HepG2 (cell line): ENCODE measurements around the gene UBE2C. TPM values are rescaled to one million over a fixed set of nuclear protein-coding genes. Genes with fewer than 3 reads are reported as not detected.
A peak's percentile ranks its signal among the peaks of the same experiment; 100 is the strongest.

Experiments used
- BCL6 ChIP-seq: IDR thresholded peaks from 2 replicates; pipeline ENCODE4 v1.6.1; 2016; ENCODE audit warnings: missing genetic modification reagents, missing compliant biosample characterization
- E2F1 ChIP-seq: sonication (generic); formaldehyde crosslinking; IDR thresholded peaks from 2 replicates; pipeline ENCODE4 v1.5.0; 2020; ENCODE audit warnings: missing genetic modification reagents
- EED ChIP-seq: sonication (generic); formaldehyde crosslinking; IDR thresholded peaks from 2 replicates; pipeline ENCODE4 v1.5.0; 2020; ENCODE audit warnings: mild to moderate bottlenecking, missing genetic modification reagents
- EP300 ChIP-seq, 3 experiments: sonication (generic) in 1 of 3; formaldehyde crosslinking in 1 of 3; IDR thresholded peaks; 2 replicates each; pipeline versions ENCODE4 v1.5.1 to v1.6.1; 2011 to 2020; ENCODE audit warnings: low read depth in 2 of 3, low read length in 2 of 3, borderline replicate concordance in 1 of 3, improper control_type of control experiment in 1 of 3, mild to moderate bottlenecking in 1 of 3, missing genetic modification reagents in 1 of 3, moderate library complexity in 1 of 3
- FOXK2 ChIP-seq: fragments of 450-650 bp; IDR thresholded peaks from 2 replicates; pipeline ENCODE4 v1.6.1; 2016
- HDAC2 ChIP-seq: sonication (generic); formaldehyde crosslinking; IDR thresholded peaks from 2 replicates; pipeline ENCODE4 v1.4.0; 2020; ENCODE audit warnings: missing genetic modification reagents
- JUN ChIP-seq: sonication (generic); formaldehyde crosslinking; IDR thresholded peaks from 2 replicates; pipeline ENCODE4 v1.4.0; 2020; ENCODE audit warnings: mild to moderate bottlenecking, missing genetic modification reagents
- KDM1A ChIP-seq: IDR thresholded peaks from 2 replicates; pipeline ENCODE4 v1.6.1; 2016; ENCODE audit warnings: missing compliant biosample characterization
- PLRG1 ChIP-seq: fragments of 450-650 bp; conservative IDR thresholded peaks from 2 replicates; pipeline ENCODE4 v1.6.1; 2016
- PLSCR1 ChIP-seq: sonication (generic); formaldehyde crosslinking; IDR thresholded peaks from 2 replicates; pipeline ENCODE4 v1.5.0; 2020; ENCODE audit warnings: missing genetic modification reagents, mild to moderate bottlenecking, borderline replicate concordance
- RARA ChIP-seq: IDR thresholded peaks from 2 replicates; pipeline ENCODE4 v1.6.1; 2016; ENCODE audit warnings: missing genetic modification reagents, missing compliant biosample characterization
- SP2 ChIP-seq: sonication (generic); formaldehyde crosslinking; IDR thresholded peaks from 2 replicates; pipeline ENCODE4 v1.5.1; 2020; ENCODE audit warnings: mild to moderate bottlenecking, missing genetic modification reagents
- WIZ ChIP-seq: sonication (generic); formaldehyde crosslinking; IDR thresholded peaks from 2 replicates; pipeline ENCODE4 v1.5.1; 2020; ENCODE audit warnings: mild to moderate bottlenecking, missing genetic modification reagents
- ZNF230 ChIP-seq: sonication (generic); formaldehyde crosslinking; IDR thresholded peaks from 2 replicates; pipeline ENCODE4 v1.4.0; 2020; ENCODE audit warnings: mild to moderate bottlenecking, missing genetic modification reagents
- ZNF234 ChIP-seq: sonication (generic); formaldehyde crosslinking; conservative IDR thresholded peaks from 2 replicates; pipeline ENCODE4 v1.5.1; 2020; ENCODE audit warnings: mild to moderate bottlenecking, missing genetic modification reagents
- ZNF274 ChIP-seq: sonication (generic); formaldehyde crosslinking; IDR thresholded peaks from 2 replicates; pipeline ENCODE4 v1.5.1; 2020; ENCODE audit warnings: mild to moderate bottlenecking, missing genetic modification reagents
- ZNF275 ChIP-seq: sonication (generic); formaldehyde crosslinking; IDR thresholded peaks from 2 replicates; pipeline ENCODE4 v1.8.0; 2022; ENCODE audit warnings: missing genetic modification reagents, mild to moderate bottlenecking, inconsistent platforms, borderline replicate concordance
- ZNF512 ChIP-seq: sonication (generic); formaldehyde crosslinking; IDR thresholded peaks from 2 replicates; pipeline ENCODE4 v1.4.0; 2020; ENCODE audit warnings: mild to moderate bottlenecking, missing genetic modification reagents
- ZNF639 ChIP-seq: conservative IDR thresholded peaks from 2 replicates; pipeline ENCODE4 v1.6.1; 2018; ENCODE audit warnings: missing genetic modification reagents
- ZNF773 ChIP-seq: sonication (generic); formaldehyde crosslinking; IDR thresholded peaks from 2 replicates; pipeline ENCODE4 v1.4.0; 2020; ENCODE audit warnings: missing genetic modification reagents, borderline replicate concordance
- ZNF781 ChIP-seq: sonication (generic); formaldehyde crosslinking; IDR thresholded peaks from 2 replicates; pipeline ENCODE4 v1.5.1; 2020; ENCODE audit warnings: borderline replicate concordance, mild to moderate bottlenecking, missing genetic modification reagents; ENCODE audit errors: not compliant biosample characterization
- polyA plus RNA-seq, 8 experiments: library from polyadenylated mRNA; depleted of rRNA in 3 of 8; stranded (reverse) in 7 of 8; unstranded in 1 of 8; fragments of >200 nt; fragmentation: Illumina TruSeq in 4 of 8; extraction: Trizol in 4 of 8; gene quantifications; 2 replicates each; pipeline versions ENCODE4 v1.2.1 to v1.2.3, GENCODE V29; 2011 to 2016; ENCODE audit warnings: low read depth in 4 of 8, missing spikeins in 1 of 8, mixed read lengths in 1 of 8; ENCODE audit not compliant: insufficient read depth in 1 of 8
- total RNA-seq, 5 experiments: library from RNA; depleted of rRNA; stranded (reverse); fragments of >200 nt; fragmentation: Illumina TruSeq; extraction: Trizol; gene quantifications; 2 replicates each; pipeline ENCODE4 v1.2.3, GENCODE V29; 2016; ENCODE audit warnings: low read depth in 1 of 5

Gene UBE2C
- total and polyA plus RNA-seq, 2 of the 13 experiments (the other 11 are each of a cell fraction or from before 2014, with no cell fraction given): 100 to 123 TPM

GRCh38 chr20:45823949-45824835, 11.7 kb downstream of the UBE2C start (continued):
- no peak for TF ChIP-seq ZNF639
- no peak for TF ChIP-seq PLRG1
- TF ChIP-seq ZNF773 (CRISPR knock-in tag): no peak
- TF ChIP-seq EP300 (IDR thresholded peaks at IDR 0.05; ENCODE audit: low read depth in 2 of 2, low read length in 2 of 2): no peak
- TF ChIP-seq EP300 (CRISPR knock-in tag; IDR thresholded peaks at IDR 0.05; ENCODE audit: borderline replicate concordance): 0 out of 2 replicates have a peak, but pooled peaks have one; percentile 36
- no peak for TF ChIP-seq ZNF230
- TF ChIP-seq JUN (CRISPR knock-in tag): no peak
- peak; percentile 56; the same call in 1 of the 2 replicates for TF ChIP-seq BCL6 (CRISPR knock-in tag)
- TF ChIP-seq FOXK2: no peak
- TF ChIP-seq HDAC2 (CRISPR knock-in tag): no peak
- TF ChIP-seq PLSCR1: no peak
- no peak for TF ChIP-seq ZNF781
- TF ChIP-seq WIZ (CRISPR knock-in tag): 0 out of 2 replicates have a peak, but pooled peaks have one; percentile 65
- 0 out of 2 replicates have a peak, but pooled peaks have one; percentile 52 for TF ChIP-seq ZNF274 (CRISPR knock-in tag)
- no peak for TF ChIP-seq ZNF275 (CRISPR knock-in tag)
- TF ChIP-seq E2F1 (CRISPR knock-in tag): no peak
- peak; percentile 71; the same call in 1 of the 2 replicates for TF ChIP-seq ZNF234 (CRISPR knock-in tag)
- 0 out of 2 replicates have a peak, but pooled peaks have one; percentile 41 for TF ChIP-seq KDM1A (CRISPR knock-in tag)
- TF ChIP-seq EED (CRISPR knock-in tag): 0 out of 2 replicates have a peak, but pooled peaks have one; percentile 32
- TF ChIP-seq ZNF512 (CRISPR knock-in tag): no peak
- TF ChIP-seq SP2: peak; percentile 65
- TF ChIP-seq RARA: peak; percentile 39
